Skeletal muscle tissue (tissue), 4 donors: Measurements from ENCODE around the gene OSBPL9. TPM values are rescaled to one million over a fixed set of nuclear protein-coding genes. Genes with fewer than 3 reads are reported as not detected.

Experiments
- H3K27ac ChIP-seq: one replicate; pipeline ENCODE4 v1.7.0; 2013; ENCODE audit warnings: mild to moderate bottlenecking, low read depth, low read length, inconsistent platforms
- H3K27me3 ChIP-seq, 3 donors: one replicate each; pipeline ENCODE4 v1.7.0; 2013; ENCODE audit warnings: low read length in 3 of 3; ENCODE audit not compliant: control insufficient read depth in 3 of 3, insufficient read depth in 3 of 3
- H3K36me3 ChIP-seq, 3 donors: one replicate each; pipeline ENCODE4 v1.7.0; 2013; ENCODE audit warnings: low read length in 3 of 3; ENCODE audit not compliant: control insufficient read depth in 3 of 3, insufficient read depth in 3 of 3
- H3K4me1 ChIP-seq, 3 donors: one replicate each; pipeline ENCODE4 v1.7.0; 2013; ENCODE audit warnings: low read length in 3 of 3, mild to moderate bottlenecking in 3 of 3; ENCODE audit not compliant: control insufficient read depth in 3 of 3, insufficient read depth in 3 of 3
- H3K4me3 ChIP-seq, 3 donors: one replicate each; pipeline ENCODE4 v1.7.0; 2013; ENCODE audit warnings: low read length in 3 of 3
- H3K9ac ChIP-seq, 3 donors: one replicate each; pipeline ENCODE4 v1.7.0; 2013; ENCODE audit warnings: low read length in 3 of 3, mild to moderate bottlenecking in 3 of 3, moderate library complexity in 2 of 3, low read depth in 1 of 3
- H3K9me3 ChIP-seq, 3 donors: one replicate each; pipeline ENCODE4 v1.7.0; 2013; ENCODE audit warnings: low read length in 3 of 3; ENCODE audit not compliant: control insufficient read depth in 3 of 3
- total RNA-seq: library from RNA; depleted of rRNA; stranded (reverse); fragments of >200 nt; gene quantifications from one replicate; pipeline ENCODE4 v1.2.3, GENCODE V29; 2014
- donor health status: Osteomylitis.

OSBPL9 gene
- total RNA-seq, 1 donor from 2014 or later, result 80.9 TPM

- Histone ChIP-seq H3K4me1 (peaks cover 2 to 25% (median 22%) of the 10 kb centered on the region in 3 donors), H3K27ac (no peak overlapping the region), H3K27me3 (no peaks in the 10 kb centered on the region)
Observed at GRCh38 chr1:51671527-51672325, 54.8 kb downstream of the OSBPL9 start.

GRCh38 chr1:51673279-51673678 lies 56.4 kb downstream of the OSBPL9 start:
- H3K4me1 ChIP-seq, result peaks cover 2 to 17% (median 13%) of the 10 kb centered on the region in 3 donors
- H3K36me3 ChIP-seq, result peaks cover 0 to 5% (median 3%) of the 10 kb centered on the region in 3 donors
- H3K9me3 ChIP-seq, result no peaks in the 10 kb centered on the region
- no peak overlapping the region for H3K9ac ChIP-seq
- H3K27me3 ChIP-seq, result no peaks in the 10 kb centered on the region
- H3K27ac ChIP-seq, result no peak overlapping the region
- no peak overlapping the region for H3K4me3 ChIP-seq

More at GRCh38 chr1:51671527-51672325, 54.8 kb downstream of the OSBPL9 start:
- Histone ChIP-seq H3K9me3 (no peaks in the 10 kb centered on the region), H3K4me3 (no peak overlapping the region), H3K9ac (no peak overlapping the region), H3K36me3 (peaks cover 0 to 5% (median 3%) of the 10 kb centered on the region in 3 donors)

DNA sequence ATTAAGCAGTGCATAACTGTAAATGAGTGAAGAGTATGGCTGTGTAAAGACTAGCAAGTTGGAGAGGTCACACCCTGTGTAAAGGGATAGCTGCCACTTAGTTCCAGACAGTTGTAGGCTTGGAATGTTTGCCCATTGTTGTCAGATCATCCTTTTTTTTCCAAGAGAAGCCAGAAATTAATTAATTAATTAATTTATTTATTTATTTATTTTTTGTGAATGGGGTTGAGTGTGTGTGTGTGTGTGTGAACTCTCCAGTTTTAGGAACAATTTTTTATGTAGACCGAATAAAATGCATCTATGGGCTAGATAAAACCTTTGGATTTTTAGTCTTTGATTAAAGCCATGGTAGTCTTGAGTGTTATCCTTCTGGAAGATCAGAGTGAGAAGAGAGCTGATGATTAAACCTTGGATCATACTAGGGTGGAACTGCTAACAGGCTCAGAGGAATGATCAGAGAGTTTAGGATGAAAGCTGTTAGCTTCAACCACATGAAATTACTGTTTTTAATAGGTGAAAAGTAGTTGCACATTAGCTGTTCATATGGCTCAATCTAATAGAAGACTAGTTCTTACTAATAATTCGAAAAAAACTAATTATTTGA lies 58.4 kb downstream of the OSBPL9 start:
- no peaks in the 10 kb centered on the region for H3K27me3 ChIP-seq
- H3K9me3 ChIP-seq, result no peaks in the 10 kb centered on the region
- H3K36me3 ChIP-seq, result peaks cover 0 to 5% (median 3%) of the 10 kb centered on the region in 3 donors
- H3K4me1 ChIP-seq, result peaks cover 0 to 5% (median 0%) of the 10 kb centered on the region in 3 donors
- no peak overlapping the region for H3K9ac ChIP-seq
- no peak overlapping the region for H3K4me3 ChIP-seq
- H3K27ac ChIP-seq, result no peak overlapping the region

- Histone ChIP-seq H3K4me3 (no peak overlapping the region), H3K9me3 (no peaks in the 10 kb centered on the region), H3K9ac (no peak overlapping the region), H3K36me3 (peaks cover 0 to 2% (median under 1%) of the 10 kb centered on the region in 3 donors), H3K27me3 (no peaks in the 10 kb centered on the region), H3K27ac (no peak overlapping the region), H3K4me1 (no peaks in the 10 kb centered on the region)
Observed at GRCh38 chr1:51679435-51679834, 62.5 kb downstream of the OSBPL9 start.

- H3K9ac ChIP-seq, result no peak overlapping the region
Observed at GRCh38 chr1:51684776-51685175, 67.9 kb downstream of the OSBPL9 start.

DNA sequence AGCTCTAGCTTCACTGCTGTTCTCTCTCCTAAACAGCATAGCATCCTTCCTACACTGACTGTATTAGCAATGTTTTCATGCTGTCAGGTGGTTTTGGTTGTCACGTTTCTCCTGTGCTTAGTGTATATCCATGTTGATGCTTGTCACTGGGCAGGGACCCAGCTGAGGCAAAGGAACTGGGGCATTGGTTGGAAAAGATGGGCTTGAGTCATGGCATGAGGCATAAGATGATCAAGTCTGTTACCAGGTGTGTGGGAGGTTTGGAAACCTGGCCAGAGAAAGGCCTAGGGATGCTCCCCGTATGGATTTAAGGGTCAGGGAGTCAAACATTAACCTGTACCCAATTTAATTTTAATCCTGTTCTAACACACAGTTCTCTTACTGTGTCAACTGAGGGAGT lies 69.6 kb downstream of the OSBPL9 start:
- Histone ChIP-seq H3K9me3 (no peaks in the 10 kb centered on the region), H3K36me3 (no peaks in the 10 kb centered on the region), H3K9ac (no peak overlapping the region), H3K27me3 (no peaks in the 10 kb centered on the region), H3K4me3 (no peak overlapping the region), H3K27ac (no peak overlapping the region), H3K4me1 (peaks cover 11 to 14% (median 11%) of the 10 kb centered on the region in 3 donors)

More at GRCh38 chr1:51684776-51685175, 67.9 kb downstream of the OSBPL9 start:
- Histone ChIP-seq H3K27ac (no peak overlapping the region), H3K4me1 (peaks cover 7 to 11% (median 10%) of the 10 kb centered on the region in 3 donors), H3K4me3 (no peak overlapping the region), H3K9me3 (no peaks in the 10 kb centered on the region), H3K27me3 (no peaks in the 10 kb centered on the region), H3K36me3 (no peaks in the 10 kb centered on the region)

DNA sequence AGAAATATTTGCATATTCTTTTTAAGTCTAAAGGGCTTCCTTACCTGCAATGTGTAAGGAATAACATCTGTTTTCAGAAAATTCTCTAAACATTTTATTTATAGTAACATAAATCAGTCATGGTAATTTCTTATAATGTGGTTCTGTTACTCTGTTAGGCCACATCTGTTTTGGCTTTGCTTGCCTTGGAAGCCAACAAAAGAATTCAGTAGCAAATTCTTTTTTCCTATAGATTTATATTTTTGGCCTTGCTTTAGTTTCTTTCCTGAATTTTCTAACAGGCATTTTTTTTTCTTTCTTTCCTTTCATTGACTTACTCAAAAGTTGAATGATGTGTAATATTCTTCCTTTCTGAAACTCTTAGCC lies 72.2 kb downstream of the OSBPL9 start:
- H3K9me3 ChIP-seq, result no peaks in the 10 kb centered on the region
- no peaks in the 10 kb centered on the region for H3K36me3 ChIP-seq
- H3K9ac ChIP-seq, result peak overlapping the region in 1 of 3 donors; percentile 68
- H3K4me3 ChIP-seq, result no peak overlapping the region
- H3K27ac ChIP-seq, result peak overlapping the region; percentile 28
- H3K4me1 ChIP-seq, result peaks cover 14 to 24% (median 19%) of the 10 kb centered on the region in 3 donors
- no peaks in the 10 kb centered on the region for H3K27me3 ChIP-seq

- Histone ChIP-seq H3K4me3 (no peak overlapping the region), H3K4me1 (peaks cover 14 to 24% (median 19%) of the 10 kb centered on the region in 3 donors), H3K27ac (peak overlapping the region; percentile 28), H3K36me3 (no peaks in the 10 kb centered on the region), H3K9ac (no peak overlapping the region), H3K27me3 (no peaks in the 10 kb centered on the region), H3K9me3 (no peaks in the 10 kb centered on the region)
Observed at GRCh38 chr1:51689643-51690042, 72.8 kb downstream of the OSBPL9 start.

DNA sequence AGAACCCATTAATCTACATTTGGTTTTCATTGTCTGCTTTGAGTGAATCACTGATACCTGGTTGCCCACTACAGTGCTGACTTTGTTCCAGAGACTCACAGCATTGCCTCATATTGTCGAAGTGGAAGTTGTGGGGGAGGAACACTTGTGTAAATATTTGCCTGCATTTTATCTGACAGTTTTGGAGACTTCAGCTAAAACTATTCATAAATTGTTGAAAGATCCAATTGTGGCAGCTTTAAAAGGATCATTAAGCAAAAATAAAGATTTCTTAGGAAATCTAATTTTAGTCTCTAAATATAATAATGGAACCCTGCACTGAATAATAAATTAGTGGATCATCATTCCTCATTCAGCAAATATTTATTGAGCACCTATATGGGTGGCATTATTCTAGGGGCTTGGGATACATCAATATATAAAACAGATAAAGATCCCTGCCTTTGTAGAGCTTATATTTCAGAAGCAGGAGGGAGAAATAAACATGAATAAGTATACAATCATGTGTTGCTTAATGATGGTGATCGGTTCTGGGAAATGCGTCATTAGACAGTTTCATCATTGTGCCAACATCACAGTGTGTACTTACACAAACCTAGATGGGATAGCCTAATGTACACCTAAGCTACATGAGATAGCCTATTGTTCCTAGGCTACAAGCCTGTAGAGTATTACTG lies 73.5 kb downstream of the OSBPL9 start:
- no peak overlapping the region for H3K4me3 ChIP-seq
- no peaks in the 10 kb centered on the region for H3K9me3 ChIP-seq
- no peak overlapping the region for H3K27ac ChIP-seq
- H3K9ac ChIP-seq, result no peak overlapping the region
- no peaks in the 10 kb centered on the region for H3K27me3 ChIP-seq
- H3K4me1 ChIP-seq, result peaks cover 14 to 24% (median 19%) of the 10 kb centered on the region in 3 donors
- H3K36me3 ChIP-seq, result no peaks in the 10 kb centered on the region

- Histone ChIP-seq H3K4me3 (no peak overlapping the region), H3K27ac (no peak overlapping the region), H3K27me3 (no peaks in the 10 kb centered on the region), H3K9ac (no peak overlapping the region), H3K36me3 (no peaks in the 10 kb centered on the region), H3K4me1 (peaks cover 18 to 24% (median 22%) of the 10 kb centered on the region in 3 donors), H3K9me3 (no peaks in the 10 kb centered on the region)
Observed at GRCh38 chr1:51691920-51692319, 75.0 kb downstream of the OSBPL9 start.
